ENCODE results near the gene PSMB11. TPM values are rescaled to one million over a fixed set of nuclear protein-coding genes. Genes with fewer than 3 reads are reported as not detected.

The PSMB11 gene
- total RNA-seq, 6 donors from 2014 or later: not detected

DNA sequence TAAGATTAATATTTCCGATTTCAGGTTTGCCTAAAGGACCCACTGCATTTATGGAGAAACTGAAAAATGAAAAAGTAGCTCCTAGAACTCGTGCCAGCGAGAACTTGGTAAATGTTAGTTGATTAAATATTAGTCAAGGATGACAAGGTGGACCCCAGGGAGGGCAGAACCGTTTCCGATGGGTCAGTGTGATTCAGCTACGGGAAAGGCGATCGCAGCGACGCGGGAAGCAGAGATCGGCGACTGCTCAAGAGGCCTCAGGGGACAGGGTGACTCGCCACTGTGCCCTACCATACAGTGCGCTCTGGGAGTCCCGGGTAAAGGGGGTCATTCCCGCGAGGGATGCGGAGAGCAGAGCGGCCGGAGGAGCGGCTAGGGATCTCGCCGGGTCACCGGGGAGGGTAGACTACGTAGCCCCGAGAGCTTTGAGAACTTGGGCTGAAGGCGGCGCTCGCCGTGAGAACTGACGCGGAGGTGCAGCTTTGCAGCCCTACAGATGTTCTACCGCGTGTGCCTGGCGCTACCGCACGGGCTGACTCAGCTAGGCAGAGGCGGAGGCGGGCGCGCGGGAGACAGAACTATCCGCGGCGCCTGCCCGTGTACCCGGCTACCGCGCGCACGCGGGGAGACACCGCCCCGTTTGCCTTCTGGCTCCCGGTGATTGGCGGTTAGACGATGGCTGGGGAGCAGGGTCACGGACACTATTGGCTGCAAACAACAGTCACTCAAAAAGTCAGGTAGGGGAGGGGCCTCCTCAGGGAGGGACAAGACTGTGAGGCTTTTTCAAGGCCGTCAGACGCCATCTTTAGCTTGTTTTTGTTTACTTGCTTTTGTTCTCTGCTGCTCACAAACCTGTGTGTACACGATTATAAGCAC is 35.2 kb upstream of the PSMB11 start:
- H3K27ac ChIP-seq: peak overlapping the region; percentile 88 to 96 (median 94)
- peak; percentile 99 to 100 for ATAC-seq (ENCODE audit: low FRiP score in 2 of 2)

GRCh38 chr14:23008831-23009230 is 33.2 kb upstream of the PSMB11 start:
- WGBS, 2 donors: 21 to 34% methylated on average over 3 of the region's 3 CpGs
- DNase-seq: no peak

More for the DNA sequence above, 35.2 kb upstream of the PSMB11 start:
- peak; percentile 97 to 98 for DNase-seq
- 0 to 2% methylated on average over 12 to 56 of the region's 62 CpGs for WGBS, 2 donors
- TF ChIP-seq POLR2A (IDR thresholded peaks at IDR 0.05) (peak in 3 of 4 donors; percentile 62 to 92 (median 91)), EP300 (IDR thresholded peaks at IDR 0.05) (no peak), POLR2AphosphoS5 (IDR thresholded peaks at IDR 0.05) (peak; percentile 88 to 93), CTCF (IDR thresholded peaks at IDR 0.05) (peak in 2 of 6 experiments; percentile 10 to 41)
- no peaks in the 10 kb centered on the region for H3K27me3 ChIP-seq
- H3K4me1 ChIP-seq: peaks cover 13 to 33% (median 16%) of the 10 kb centered on the region in 4 donors
- H3K4me3 ChIP-seq: peak overlapping the region; percentile 52 to 72 (median 64)
- no peaks in the 10 kb centered on the region for H3K9me3 ChIP-seq
- H3K36me3 ChIP-seq: no peaks in the 10 kb centered on the region

DNA sequence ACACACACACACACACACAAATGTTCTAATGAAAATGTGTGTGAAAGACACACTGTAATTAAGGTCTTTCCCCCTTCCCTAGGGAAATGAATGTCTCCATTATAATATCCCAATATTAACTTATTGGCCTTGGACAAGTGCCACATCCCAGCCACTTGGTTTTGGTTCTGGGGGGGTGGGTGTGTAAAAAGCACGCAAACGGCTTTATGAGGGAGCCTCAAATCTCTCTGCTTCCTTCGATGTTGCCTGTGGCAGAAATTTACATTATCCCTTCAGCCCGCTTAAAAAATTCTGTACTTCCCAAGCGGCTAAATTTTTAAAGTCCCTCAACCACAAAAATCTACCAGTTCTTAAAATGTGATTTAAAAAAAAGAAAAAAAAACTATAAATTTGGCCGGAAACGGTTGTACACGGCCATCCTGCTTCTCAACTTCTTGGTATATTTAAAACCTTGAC is 32.5 kb upstream of the PSMB11 start:
- ATAC-seq (ENCODE audit: low FRiP score in 2 of 2): no peak
- TF ChIP-seq EP300 (IDR thresholded peaks at IDR 0.05) (no peak), POLR2A (IDR thresholded peaks at IDR 0.05) (no peak), POLR2AphosphoS5 (IDR thresholded peaks at IDR 0.05) (no peak), CTCF (IDR thresholded peaks at IDR 0.05) (no peak)
- no peaks in the 10 kb centered on the region for H3K27me3 ChIP-seq
- H3K4me1 ChIP-seq: peaks cover 13 to 33% (median 16%) of the 10 kb centered on the region in 4 donors
- H3K36me3 ChIP-seq: no peaks in the 10 kb centered on the region
- peak overlapping the region; percentile 40 to 61 (median 55) for H3K4me3 ChIP-seq
- WGBS, 2 donors: 9 to 15% methylated on average over 8 of the region's 8 CpGs
- H3K9me3 ChIP-seq: no peaks in the 10 kb centered on the region
- peak overlapping the region; percentile 72 to 85 (median 82) for H3K27ac ChIP-seq
- DNase-seq: no peak

More at GRCh38 chr14:23008831-23009230, 33.2 kb upstream of the PSMB11 start:
- Histone ChIP-seq H3K4me1 (peaks cover 13 to 33% (median 16%) of the 10 kb centered on the region in 4 donors), H3K4me3 (no peak overlapping the region), H3K36me3 (no peaks in the 10 kb centered on the region), H3K27ac (peak overlapping the region in 1 of 4 donors; percentile 14), H3K9me3 (no peaks in the 10 kb centered on the region), H3K27me3 (no peaks in the 10 kb centered on the region)
- no peak for ATAC-seq (ENCODE audit: low FRiP score in 2 of 2)
- no peak for TF ChIP-seq CTCF (IDR thresholded peaks at IDR 0.05)
- TF ChIP-seq POLR2AphosphoS5 (IDR thresholded peaks at IDR 0.05): no peak
- no peak for TF ChIP-seq EP300 (IDR thresholded peaks at IDR 0.05)
- TF ChIP-seq POLR2A (IDR thresholded peaks at IDR 0.05): no peak

DNA sequence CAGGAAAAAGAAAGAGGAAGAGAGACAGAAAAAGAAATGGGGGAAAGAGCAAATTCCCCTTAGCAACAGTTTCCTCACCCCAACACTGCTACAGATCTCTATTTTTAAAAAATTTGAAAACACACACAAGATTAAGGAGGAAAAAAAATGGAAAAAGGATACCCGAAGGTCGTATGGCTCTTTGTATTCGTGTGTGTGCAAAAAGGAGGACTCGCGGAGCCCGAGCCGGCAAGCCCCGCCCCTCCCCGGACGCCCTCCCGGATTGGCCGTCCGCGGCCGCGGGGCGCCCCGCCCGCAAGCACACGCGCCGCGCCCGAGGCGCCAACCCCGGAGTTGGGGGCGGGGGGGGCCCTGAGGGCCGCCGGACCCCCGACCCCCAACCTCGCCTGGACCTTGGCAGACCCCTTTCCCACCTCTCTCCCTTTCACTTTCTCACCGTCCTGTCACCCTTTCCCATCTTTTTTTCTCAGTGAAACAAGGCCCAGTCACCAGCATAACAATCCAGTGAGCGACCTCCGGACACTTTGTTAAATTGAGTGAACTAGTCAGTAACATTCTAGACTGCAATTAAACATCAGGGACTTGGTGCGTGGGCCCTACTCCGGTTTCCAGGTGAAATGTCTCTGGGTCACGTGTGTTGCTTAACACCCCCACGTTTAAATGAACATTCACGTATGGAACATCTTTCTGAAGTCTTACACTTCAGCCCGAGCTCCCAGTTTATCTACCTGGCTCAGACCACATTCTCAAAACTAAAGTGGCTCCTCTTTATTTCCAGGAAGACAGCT is 31.9 kb upstream of the PSMB11 start, which contains the start of gene C14orf93:
Gene C14orf93 (minus strand): TSS at position 205 of the 788 bp plus-strand sequence. CDS start 11,120 bp downstream, outside the sequence.
- peak in 1 of 2 donors; percentile 77 for ATAC-seq (ENCODE audit: low FRiP score in 2 of 2)
- peak; percentile 85 to 97 for DNase-seq
- TF ChIP-seq POLR2AphosphoS5 (IDR thresholded peaks at IDR 0.05): no peak
- peak in 2 of 4 donors; percentile 31 to 57 for TF ChIP-seq POLR2A (IDR thresholded peaks at IDR 0.05)
- peak in 1 of 6 experiments; percentile 19 for TF ChIP-seq CTCF (IDR thresholded peaks at IDR 0.05)
- peak within 1 kb of the TSS; percentile 72 to 85 (median 82) for H3K27ac ChIP-seq
- peaks cover 13 to 33% (median 16%) of the 10 kb centered on the region in 4 donors for H3K4me1 ChIP-seq
- 3 to 4% methylated on average over 38 to 40 of the region's 40 CpGs for WGBS, 2 donors
- H3K4me3 ChIP-seq: peak within 1 kb of the TSS; percentile 40 to 61 (median 55)
- H3K27me3 ChIP-seq: no peaks in the 10 kb centered on the region
- no peaks in the 10 kb centered on the region for H3K36me3 ChIP-seq
- H3K9me3 ChIP-seq: no peaks in the 10 kb centered on the region
